IMR-90 (cell line): ENCODE results near the gene HOOK1.

Experiments
- CEBPB ChIP-seq: IDR thresholded peaks from 2 replicates; pipeline ENCODE4 v1.6.1; 2012; ENCODE audit warnings: low read depth, low read length, improper control_type of control experiment
- CHD1 ChIP-seq: IDR thresholded peaks from 2 replicates; pipeline ENCODE4 v1.6.1; 2012; ENCODE audit warnings: low read depth, low read length, improper control_type of control experiment
- ELK1 ChIP-seq: fragments of 150-350 bp; IDR thresholded peaks from 2 replicates; pipeline ENCODE4 v1.6.1; 2016; ENCODE audit warnings: low read depth, mild to moderate bottlenecking, low read length, moderate library complexity, borderline replicate concordance
- FOS ChIP-seq: fragments of 150-350 bp; IDR thresholded peaks from 2 replicates; pipeline ENCODE4 v1.6.1; 2016; ENCODE audit warnings: low read depth, low read length
- NFE2L2 ChIP-seq: fragments of 150-350 bp; IDR thresholded peaks from 2 replicates; pipeline ENCODE4 v1.6.1; 2016; ENCODE audit warnings: low read depth, mild to moderate bottlenecking, low read length
- POLR2A ChIP-seq: IDR thresholded peaks from 2 replicates; pipeline ENCODE4 v1.6.1; 2012; ENCODE audit warnings: mild to moderate bottlenecking, low read depth, low read length
- RAD21 ChIP-seq: IDR thresholded peaks from 2 replicates; pipeline ENCODE4 v1.6.1; 2012; ENCODE audit warnings: low read length, improper control_type of control experiment
- RCOR1 ChIP-seq: IDR thresholded peaks from 2 replicates; pipeline ENCODE4 v1.6.1; 2012; ENCODE audit warnings: mild to moderate bottlenecking, low read length, improper control_type of control experiment; ENCODE audit not compliant: insufficient replicate concordance
- RFX5 ChIP-seq: IDR thresholded peaks from 2 replicates; pipeline ENCODE4 v1.8.0; 2012; ENCODE audit warnings: low read depth, mild to moderate bottlenecking, low read length, moderate library complexity
- SMC3 ChIP-seq: fragments of 150-350 bp; IDR thresholded peaks from 2 replicates; pipeline ENCODE4 v1.6.1; 2016; ENCODE audit warnings: low read depth, mild to moderate bottlenecking, antibody characterized with exemption, low read length, moderate library complexity
- TF ChIP-seq, protein P1 (sequence below): conservative IDR thresholded peaks from 2 replicates; pipeline ENCODE4 v1.5.1; 2012; ENCODE audit warnings: mild to moderate bottlenecking, low read depth, low read length, improper control_type of control experiment

- TF ChIP-seq, protein P1, sequence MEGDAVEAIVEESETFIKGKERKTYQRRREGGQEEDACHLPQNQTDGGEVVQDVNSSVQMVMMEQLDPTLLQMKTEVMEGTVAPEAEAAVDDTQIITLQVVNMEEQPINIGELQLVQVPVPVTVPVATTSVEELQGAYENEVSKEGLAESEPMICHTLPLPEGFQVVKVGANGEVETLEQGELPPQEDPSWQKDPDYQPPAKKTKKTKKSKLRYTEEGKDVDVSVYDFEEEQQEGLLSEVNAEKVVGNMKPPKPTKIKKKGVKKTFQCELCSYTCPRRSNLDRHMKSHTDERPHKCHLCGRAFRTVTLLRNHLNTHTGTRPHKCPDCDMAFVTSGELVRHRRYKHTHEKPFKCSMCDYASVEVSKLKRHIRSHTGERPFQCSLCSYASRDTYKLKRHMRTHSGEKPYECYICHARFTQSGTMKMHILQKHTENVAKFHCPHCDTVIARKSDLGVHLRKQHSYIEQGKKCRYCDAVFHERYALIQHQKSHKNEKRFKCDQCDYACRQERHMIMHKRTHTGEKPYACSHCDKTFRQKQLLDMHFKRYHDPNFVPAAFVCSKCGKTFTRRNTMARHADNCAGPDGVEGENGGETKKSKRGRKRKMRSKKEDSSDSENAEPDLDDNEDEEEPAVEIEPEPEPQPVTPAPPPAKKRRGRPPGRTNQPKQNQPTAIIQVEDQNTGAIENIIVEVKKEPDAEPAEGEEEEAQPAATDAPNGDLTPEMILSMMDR: no peak
- no peak for TF ChIP-seq CHD1
- no peak for TF ChIP-seq NFE2L2
- TF ChIP-seq POLR2A: no peak
- no peak for TF ChIP-seq SMC3
- TF ChIP-seq RCOR1: no peak
- TF ChIP-seq CEBPB: no peak
- TF ChIP-seq RFX5: no peak
- no peak for TF ChIP-seq FOS
- no peak for TF ChIP-seq RAD21
- TF ChIP-seq ELK1: no peak
Measured at GRCh38 chr1:59833991-59834390, 19.2 kb downstream of the HOOK1 start.
